Measurements from ENCODE around the gene SNRPD3. TPM values are rescaled to one million over a fixed set of nuclear protein-coding genes. Genes with fewer than 3 reads are reported as not detected.
"Not testable (repeated sequence)": the region's sequence is repeated elsewhere in the genome, so short reads cannot be mapped to it uniquely, and the experiment has no call there.

Gene SNRPD3
- total RNA-seq, 8 experiments from 2014 or later: 83.9 to 206 (median 150) TPM

- peak in 4 of 8 experiments; percentile 1 to 25 (median 12) for ATAC-seq (replicated peaks in 6 of 8)
- 100% methylated on average over 4 of the region's 22 CpGs; no CpG with 5 or more reads in 9 of the 10 experiments for WGBS, 10 experiments
- in situ Hi-C loops (cut with MboI; ENCODE audit: low pct_unique_long_range_greater_than_20kb in 2 of 9, low sequenced_read_pairs in 9 of 9, unreplicated experiment in 9 of 9); H3K4me3 ChIP-seq; H3K4me1 ChIP-seq (replicated peaks in 1 of 2); H3K27ac ChIP-seq: not testable (repeated sequence)
These were observed 47.3 kb downstream of the SNRPD3 start, which contains the start of gene GGT1 for GRCh38 chr22:24602847-24603769. Gene GGT1 (plus strand): TSS chr22:24603193. CDS start chr22:24611082, 7,889 bp downstream.

DNA sequence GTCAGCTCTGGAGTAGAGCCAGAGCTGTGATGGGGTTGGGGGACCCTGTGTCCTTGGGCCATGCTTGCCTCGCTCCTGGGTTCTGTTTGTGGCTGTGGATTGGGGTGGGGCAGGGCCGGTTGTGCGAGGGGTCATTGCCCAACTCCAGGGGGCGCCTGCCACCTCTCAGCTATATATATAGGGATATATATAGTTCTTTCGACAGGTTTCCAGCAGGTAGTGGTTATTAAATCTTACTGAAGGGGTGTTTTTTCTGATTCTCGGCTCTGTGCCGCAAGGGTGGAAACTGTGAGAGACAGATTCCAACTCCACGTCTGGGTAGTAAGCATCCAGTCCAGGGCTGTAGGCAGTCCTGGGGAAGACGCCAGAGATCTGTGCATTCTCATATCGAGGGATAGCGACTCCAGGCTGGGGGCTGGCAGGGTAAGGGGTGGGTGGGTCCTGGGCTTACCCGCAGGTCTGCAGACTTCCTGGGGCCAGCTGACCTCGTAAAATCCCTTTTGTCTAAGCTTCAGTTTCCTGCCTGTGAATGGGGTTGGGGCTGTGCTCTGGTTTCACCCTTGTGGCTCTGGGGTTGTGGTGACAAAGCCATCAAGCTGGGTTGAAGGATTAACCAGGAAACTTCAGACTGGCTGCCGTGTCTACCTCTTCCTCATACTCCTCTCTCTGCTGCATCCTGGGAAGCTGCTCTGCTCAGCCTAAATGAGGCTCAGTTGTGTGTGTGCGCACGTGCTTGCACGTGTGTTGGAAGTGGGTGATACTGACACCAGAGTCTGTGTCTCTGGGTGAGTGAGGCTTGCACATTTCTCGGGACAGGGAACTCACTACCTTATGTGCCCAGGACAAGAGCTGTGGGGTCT lies 48.2 kb downstream of the SNRPD3 start:
- H3K4me1 ChIP-seq (replicated peaks in 1 of 2); H3K27ac ChIP-seq; H3K4me3 ChIP-seq; in situ Hi-C loops (cut with MboI; ENCODE audit: low pct_unique_long_range_greater_than_20kb in 2 of 9, low sequenced_read_pairs in 9 of 9, unreplicated experiment in 9 of 9): not testable (repeated sequence)
- 33% methylated on average over 1 of the region's 18 CpGs; no CpG with 5 or more reads in 9 of the 10 experiments for WGBS, 10 experiments
- peak in 6 of 8 experiments; percentile 10 to 57 (median 26) for ATAC-seq (replicated peaks in 6 of 8)

GRCh38 chr22:24606340-24606739 lies 50.5 kb downstream of the SNRPD3 start:
- in situ Hi-C loops (cut with MboI; ENCODE audit: low pct_unique_long_range_greater_than_20kb in 2 of 9, low sequenced_read_pairs in 9 of 9, unreplicated experiment in 9 of 9); H3K27ac ChIP-seq; ATAC-seq (replicated peaks in 6 of 8); H3K4me3 ChIP-seq; H3K4me1 ChIP-seq (replicated peaks in 1 of 2): not testable (repeated sequence)
- 80 to 83% methylated on average over 1 of the region's 2 CpGs; no CpG with 5 or more reads in 8 of the 10 experiments for WGBS, 10 experiments

DNA sequence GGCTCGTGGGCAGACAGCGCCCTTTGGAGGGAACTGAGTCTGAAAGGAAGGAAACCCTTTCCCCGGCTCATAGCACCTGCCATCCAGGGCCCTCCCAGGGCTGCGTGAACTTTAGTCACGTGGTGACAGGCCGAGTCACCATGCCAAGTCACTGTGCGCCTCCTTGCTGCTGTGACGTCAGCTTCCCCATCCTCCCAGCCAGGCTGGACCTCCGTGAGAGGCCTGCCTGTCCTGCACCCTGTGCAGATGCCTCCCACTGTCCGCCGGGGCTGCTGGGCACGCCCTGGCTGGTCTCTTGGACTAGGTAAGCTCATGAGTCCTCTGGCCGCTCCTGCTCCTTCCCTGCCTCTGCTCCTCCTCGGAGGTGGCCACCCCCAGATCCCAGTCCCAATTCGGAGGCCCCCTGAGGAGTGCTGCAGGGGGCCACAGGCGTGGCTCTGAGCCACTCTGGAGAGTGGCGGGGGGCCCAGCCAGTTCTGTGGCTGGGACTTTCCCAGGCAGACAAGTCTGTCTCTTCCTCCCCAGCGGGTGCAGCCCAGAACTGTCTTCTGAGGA lies 51.7 kb downstream of the SNRPD3 start:
- ATAC-seq (replicated peaks in 6 of 8): peak in 7 of 8 experiments; percentile 10 to 86 (median 70)

DNA sequence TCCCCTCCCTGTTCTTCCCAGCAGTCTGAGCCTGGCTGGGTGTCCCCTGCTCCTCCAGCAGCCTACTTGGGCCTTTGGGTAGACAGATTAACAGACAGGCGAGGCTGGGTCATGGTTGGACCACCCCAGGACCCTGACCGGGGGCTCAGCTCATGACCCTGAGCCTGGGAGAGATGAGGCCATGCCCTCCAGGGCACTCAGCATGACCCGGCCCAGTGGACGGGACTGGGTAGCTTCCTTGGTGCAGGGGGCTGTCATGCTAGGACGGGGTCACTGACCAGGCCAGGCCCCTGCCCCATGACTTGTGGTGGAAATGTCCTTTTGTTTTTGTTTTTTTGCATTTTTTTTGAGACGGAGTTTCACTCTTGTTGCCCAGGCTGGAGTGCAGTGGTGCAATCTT lies 52.5 kb downstream of the SNRPD3 start:
- H3K4me1 ChIP-seq (replicated peaks in 1 of 2); H3K4me3 ChIP-seq; H3K27ac ChIP-seq; in situ Hi-C loops (cut with MboI; ENCODE audit: low pct_unique_long_range_greater_than_20kb in 2 of 9, low sequenced_read_pairs in 9 of 9, unreplicated experiment in 9 of 9); ATAC-seq (replicated peaks in 6 of 8): not testable (repeated sequence)
- 40% methylated on average over 1 of the region's 6 CpGs; no CpG with 5 or more reads in 9 of the 10 experiments for WGBS, 10 experiments

More for the DNA sequence above, 51.7 kb downstream of the SNRPD3 start:
- H3K27ac ChIP-seq; H3K4me3 ChIP-seq; in situ Hi-C loops (cut with MboI; ENCODE audit: low pct_unique_long_range_greater_than_20kb in 2 of 9, low sequenced_read_pairs in 9 of 9, unreplicated experiment in 9 of 9); H3K4me1 ChIP-seq (replicated peaks in 1 of 2): not testable (repeated sequence)
- WGBS, 10 experiments: 10 to 40% methylated on average over 1 to 2 of the region's 18 CpGs; no CpG with 5 or more reads in 8 of the 10 experiments

- in situ Hi-C loops (cut with MboI; ENCODE audit: low pct_unique_long_range_greater_than_20kb in 2 of 9, low sequenced_read_pairs in 9 of 9, unreplicated experiment in 9 of 9); H3K27ac ChIP-seq; H3K4me1 ChIP-seq (replicated peaks in 1 of 2); H3K4me3 ChIP-seq; ATAC-seq (replicated peaks in 6 of 8): not testable (repeated sequence)
- WGBS, 10 experiments: no CpG with 5 or more reads among the region's 3 CpGs
These were observed 54.1 kb downstream of the SNRPD3 start for GRCh38 chr22:24609888-24610287.

DNA sequence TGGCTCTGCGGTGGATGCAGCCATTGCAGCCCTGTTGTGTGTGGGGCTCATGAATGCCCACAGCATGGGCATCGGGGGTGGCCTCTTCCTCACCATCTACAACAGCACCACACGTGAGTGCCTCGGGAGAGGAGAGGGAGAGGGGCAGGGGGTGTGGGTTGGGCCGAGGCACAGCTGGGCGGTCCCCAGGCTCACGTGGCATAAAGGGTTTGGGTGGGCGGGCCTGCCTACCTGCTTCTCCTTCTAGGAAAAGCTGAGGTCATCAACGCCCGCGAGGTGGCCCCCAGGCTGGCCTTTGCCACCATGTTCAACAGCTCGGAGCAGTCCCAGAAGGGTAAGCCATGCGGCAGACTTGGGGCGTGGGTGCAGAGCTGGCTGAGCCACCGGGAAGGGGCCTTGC lies 59.0 kb downstream of the SNRPD3 start:
- H3K4me3 ChIP-seq; in situ Hi-C loops (cut with MboI; ENCODE audit: low pct_unique_long_range_greater_than_20kb in 2 of 9, low sequenced_read_pairs in 9 of 9, unreplicated experiment in 9 of 9); H3K27ac ChIP-seq; ATAC-seq (replicated peaks in 6 of 8); H3K4me1 ChIP-seq (replicated peaks in 1 of 2): not testable (repeated sequence)
- WGBS, 10 experiments: 67% methylated on average over 1 of the region's 15 CpGs; no CpG with 5 or more reads in 9 of the 10 experiments

DNA sequence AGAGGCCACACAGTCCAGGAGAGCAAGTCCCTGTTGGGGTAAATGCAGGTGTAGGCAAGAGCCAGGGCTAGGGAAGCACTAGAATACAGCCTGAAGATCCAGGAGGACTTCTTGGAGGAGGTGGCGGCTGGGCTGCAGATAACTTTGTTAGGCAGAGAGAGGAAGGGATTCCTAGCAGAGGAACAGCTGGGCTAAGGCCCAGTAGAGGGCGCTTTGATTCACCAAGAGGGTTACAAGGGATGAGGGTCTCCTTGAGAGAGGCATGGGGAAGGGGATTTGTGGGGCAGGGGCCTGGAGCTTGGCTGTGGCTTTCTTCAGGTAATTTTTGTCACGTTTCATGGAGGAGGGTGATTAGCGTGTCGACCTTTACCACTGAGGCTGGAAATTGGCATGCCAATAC lies 65.4 kb downstream of the SNRPD3 start:
- WGBS, 10 experiments: no CpG with 5 or more reads among the region's 5 CpGs
- H3K27ac ChIP-seq; H3K4me1 ChIP-seq (replicated peaks in 1 of 2); ATAC-seq (replicated peaks in 6 of 8); in situ Hi-C loops (cut with MboI; ENCODE audit: low pct_unique_long_range_greater_than_20kb in 2 of 9, low sequenced_read_pairs in 9 of 9, unreplicated experiment in 9 of 9); H3K4me3 ChIP-seq: not testable (repeated sequence)

DNA sequence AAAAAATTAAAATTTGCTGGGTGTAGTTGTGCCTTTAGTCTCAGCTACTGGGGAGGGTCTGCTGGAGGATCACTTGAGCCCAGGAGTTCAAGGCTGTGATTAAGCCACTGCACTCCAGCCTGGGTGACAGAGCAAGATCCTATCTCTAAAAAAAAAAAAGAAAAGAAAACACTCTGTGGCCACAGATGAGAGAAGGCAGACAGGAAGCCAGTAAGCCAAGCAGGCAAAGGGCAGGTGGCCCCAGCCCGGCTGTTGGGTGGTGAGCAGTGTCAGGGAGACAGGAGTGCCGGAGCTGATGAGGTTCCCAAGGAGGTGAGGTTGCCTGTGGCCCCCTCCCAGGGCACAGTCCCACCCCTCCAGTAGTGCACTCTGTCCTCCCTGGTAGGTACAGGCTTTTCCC lies 66.8 kb downstream of the SNRPD3 start:
- ATAC-seq (replicated peaks in 6 of 8); in situ Hi-C loops (cut with MboI; ENCODE audit: low pct_unique_long_range_greater_than_20kb in 2 of 9, low sequenced_read_pairs in 9 of 9, unreplicated experiment in 9 of 9); H3K4me3 ChIP-seq; H3K4me1 ChIP-seq (replicated peaks in 1 of 2); H3K27ac ChIP-seq: not testable (repeated sequence)
- no CpG with 5 or more reads among the region's 2 CpGs for WGBS, 10 experiments

Other genes starting within 250 kb of the SNRPD3 start
- 1 to 10 TPM in 7 of 8 experiments, under 1 TPM in 1; 0.20 to 3.4 (median 2.1) TPM for gene ADORA2A, start 128.4 kb upstream of the SNRPD3 start, total RNA-seq
- under 1 TPM; 0.10 to 0.95 (median 0.32) TPM for gene UPB1, start 60.7 kb upstream of the SNRPD3 start, total RNA-seq
- gene GUCD1, start 861 bp upstream of the SNRPD3 start, total RNA-seq: 10 to 100 TPM; 24.1 to 96.2 (median 43.5) TPM
- gene LRRC75B, start 37.1 kb downstream of the SNRPD3 start, total RNA-seq: 10 to 100 TPM in 4 of 8 experiments, 1 to 10 TPM in 4; 2.0 to 14.4 (median 10.4) TPM
- 1 to 10 TPM in 7 of 8 experiments, under 1 TPM in 1; 0.97 to 5.9 (median 1.9) TPM for gene GGT1, start 47.2 kb downstream of the SNRPD3 start, total RNA-seq
- under 1 TPM in 1 of 8 experiments, not detected in 7; 0.21 TPM for gene PIWIL3, start 218.7 kb downstream of the SNRPD3 start, total RNA-seq

Data from motor neuron (in vitro differentiated cells).